HUDEP-2 (cell line): Measurements from ENCODE around the gene SNW1.
"Not testable (repeated sequence)": the region's sequence is repeated elsewhere in the genome, so short reads cannot be mapped to it uniquely, and the experiment has no call there.

Experiments
- DNase-seq, 76 experiments: peaks; one replicate each; lab custom pipeline; 2025; ENCODE audit not compliant: unreplicated experiment in 76 of 76; lab: John Stamatoyannopoulos, UW

The SNW1 gene

GRCh38 chr14:77760381-77761204 is at the start of gene SNW1:
Gene SNW1, minus strand, starts transcription at chr14:77761156. Its CDS starts 29 bp downstream, at chr14:77761127.
- peak in 65 of 76 experiments; percentile 4 to 92 (median 84) for DNase-seq

- no peak for DNase-seq
Measured at GRCh38 chr14:77809011-77809410, 48.1 kb upstream of the SNW1 start.

GRCh38 chr14:77808250-77808649 is 47.3 kb upstream of the SNW1 start:
- DNase-seq: no peak

GRCh38 chr14:77805706-77806105 is 44.8 kb upstream of the SNW1 start:
- no peak for DNase-seq

- peak in 41 of 76 experiments; percentile 6 to 56 (median 25) for DNase-seq
Measured at GRCh38 chr14:77804592-77804991, 43.6 kb upstream of the SNW1 start.

- DNase-seq: no peak
Measured at GRCh38 chr14:77800814-77801213, 39.9 kb upstream of the SNW1 start.

GRCh38 chr14:77799863-77800730 is 39.1 kb upstream of the SNW1 start, which contains the start of gene ADCK1:
Gene ADCK1, plus strand, starts transcription at chr14:77800109. Its CDS starts 18,870 bp downstream, at chr14:77818979.
- DNase-seq: peak; percentile 14 to 94 (median 82)

GRCh38 chr14:77799456-77799855 is 38.5 kb upstream of the SNW1 start:
- DNase-seq: not testable (repeated sequence)

GRCh38 chr14:77794357-77794756 is 33.4 kb upstream of the SNW1 start:
- DNase-seq: no peak

- DNase-seq: not testable (repeated sequence)
Measured at GRCh38 chr14:77793255-77793654, 32.3 kb upstream of the SNW1 start.

GRCh38 chr14:77791225-77791600 is 30.3 kb upstream of the SNW1 start:
- no peak for DNase-seq

- DNase-seq: no peak
Measured at GRCh38 chr14:77790566-77791224, 29.7 kb upstream of the SNW1 start.

- no peak for DNase-seq
Measured at GRCh38 chr14:77786148-77786547, 25.2 kb upstream of the SNW1 start.

GRCh38 chr14:77782202-77782601 is 21.2 kb upstream of the SNW1 start:
- no peak for DNase-seq

GRCh38 chr14:77773966-77774365 is 13.0 kb upstream of the SNW1 start:
- DNase-seq: not testable (repeated sequence)

GRCh38 chr14:77768442-77769069 is 7.6 kb upstream of the SNW1 start:
- not testable (repeated sequence) for DNase-seq

- no peak for DNase-seq
Measured at GRCh38 chr14:77763978-77764377, 3.0 kb upstream of the SNW1 start.

GRCh38 chr14:77763316-77763715 is 2.4 kb upstream of the SNW1 start:
- DNase-seq: no peak

GRCh38 chr14:77761205-77761931 is 412 bp upstream of the SNW1 start:
- DNase-seq: peak in 37 of 76 experiments; percentile 3 to 95 (median 81)
